OCI-LY3 (cell line): ENCODE measurements around the gene RIN3.

Experiments used
- H2AFZ ChIP-seq: fragments of 200-600, 300-600 bp; shearing (Covaris generic); 2 replicates; pipeline ENCODE4 v1.6.0; 2014; ENCODE audit warnings: antibody characterized with exemption, low read depth, low read length
- H3K27ac ChIP-seq: fragments of 200-600, 300-600 bp; sonication (generic); 2 replicates; pipeline ENCODE4 v1.5.1; 2014; ENCODE audit warnings: mild to moderate bottlenecking, low read length, moderate library complexity, mixed read lengths
- H3K27me3 ChIP-seq: fragments of 200-600, 300-600 bp; sonication (generic); 2 replicates; pipeline ENCODE4 v1.6.1; 2014; ENCODE audit warnings: low read depth, low read length, mixed read lengths
- H3K36me3 ChIP-seq: fragments of 200-600, 300-600 bp; sonication (generic); replicated peaks from 2 replicates; pipeline ENCODE3; 2014; ENCODE audit warnings: low read depth, low read length, mixed read lengths
- H3K4me1 ChIP-seq: fragments of 300-600, 200-600 bp; sonication (generic); 2 replicates; pipeline ENCODE4 v1.6.1; 2014; ENCODE audit warnings: low read length, mixed read lengths
- H3K4me2 ChIP-seq: fragments of 200-600, 300-600 bp; sonication (generic); 2 replicates; pipeline ENCODE4 v1.6.1; 2014; ENCODE audit warnings: low read length, mixed read lengths
- H3K4me3 ChIP-seq: fragments of 300-600, 200-600 bp; sonication (generic); 2 replicates; pipeline ENCODE4 v1.5.1; 2014; ENCODE audit warnings: antibody characterized with exemption, mild to moderate bottlenecking, low read length, moderate library complexity
- H3K79me2 ChIP-seq: fragments of 300-600, 200-600 bp; shearing (Covaris generic); 2 replicates; pipeline ENCODE4 v1.6.1; 2014; ENCODE audit warnings: mild to moderate bottlenecking, low read length, mixed read lengths
- H3K9ac ChIP-seq: fragments of 300-600, 200-600 bp; shearing (Covaris generic); 2 replicates; pipeline ENCODE4 v1.6.0; 2014; ENCODE audit warnings: mild to moderate bottlenecking, low read length, moderate library complexity
- H3K9me3 ChIP-seq: fragments of 200-600, 300-600 bp; shearing (Covaris generic); 2 replicates; pipeline ENCODE4 v1.6.1; 2014; ENCODE audit warnings: low read length, mixed read lengths; ENCODE audit not compliant: insufficient read depth
- H4K20me1 ChIP-seq: fragments of 200-600, 300-600 bp; sonication (generic); 2 replicates; pipeline ENCODE4 v1.6.1; 2016; ENCODE audit warnings: low read length, mixed read lengths; ENCODE audit not compliant: insufficient read depth
- CTCF ChIP-seq: fragments of 200-600, 300-600 bp; sonication (generic); IDR thresholded peaks from 2 replicates; pipeline ENCODE4 v1.5.1; 2014; ENCODE audit warnings: antibody characterized with exemption, low read length, low read depth
- EZH2phosphoT487 ChIP-seq: fragments of 200-600 bp; shearing (Covaris generic); IDR thresholded peaks from 2 replicates; pipeline ENCODE4 v1.6.1; 2018; ENCODE audit warnings: antibody characterized with exemption, mixed run types, low read depth

Gene RIN3

GRCh38 chr14:92737206-92737605 is 223.6 kb downstream of the RIN3 start:
- H2AFZ ChIP-seq, result no peak overlapping the region
- no peaks in the 10 kb centered on the region for H3K79me2 ChIP-seq
- peaks cover 5% of the 10 kb centered on the region for H3K36me3 ChIP-seq
- H4K20me1 ChIP-seq, result peaks cover 5% of the 10 kb centered on the region; the same call in 1 of the 2 replicates
- no peak overlapping the region for H3K27ac ChIP-seq
- H3K9me3 ChIP-seq, result no peaks in the 10 kb centered on the region
- H3K9ac ChIP-seq, result no peak overlapping the region
- peaks cover 5% of the 10 kb centered on the region; the same call in 1 of the 2 replicates for H3K27me3 ChIP-seq
- peaks cover 6% of the 10 kb centered on the region; the same call in 1 of the 2 replicates for H3K4me1 ChIP-seq
- TF ChIP-seq EZH2phosphoT487 (no peak), CTCF (no peak)
- no peak overlapping the region for H3K4me2 ChIP-seq
- H3K4me3 ChIP-seq, result no peak overlapping the region

- H2AFZ ChIP-seq, result no peak overlapping the region
- no peak overlapping the region for H3K27ac ChIP-seq
- H3K27me3 ChIP-seq, result peaks cover 4% of the 10 kb centered on the region; the same call in 1 of the 2 replicates
- no peaks in the 10 kb centered on the region for H3K9me3 ChIP-seq
- H3K4me1 ChIP-seq, result peaks cover 6% of the 10 kb centered on the region; the same call in 1 of the 2 replicates
- no peaks in the 10 kb centered on the region for H3K79me2 ChIP-seq
- TF ChIP-seq EZH2phosphoT487 (no peak), CTCF (no peak)
- no peak overlapping the region for H3K9ac ChIP-seq
- no peak overlapping the region for H3K4me3 ChIP-seq
- H4K20me1 ChIP-seq, result peaks cover 5% of the 10 kb centered on the region; the same call in 1 of the 2 replicates
- H3K36me3 ChIP-seq, result peaks cover under 1% of the 10 kb centered on the region
- H3K4me2 ChIP-seq, result no peak overlapping the region
Observed at GRCh38 chr14:92737619-92738188, 224.1 kb downstream of the RIN3 start.
